Muscle layer of duodenum (tissue), 2 donors: ENCODE data around the gene CCDC177.

Experiments
- H3K27ac ChIP-seq: one replicate; pipeline ENCODE4 v1.7.0; 2013; ENCODE audit warnings: mild to moderate bottlenecking, low read length
- H3K27me3 ChIP-seq: one replicate; pipeline ENCODE4 v1.7.0; 2013; ENCODE audit warnings: low read depth, mild to moderate bottlenecking, control low read depth, low read length
- H3K36me3 ChIP-seq, 2 donors: one replicate each; pipeline ENCODE4 v1.7.0; 2013; ENCODE audit warnings: low read length in 2 of 2, control low read depth in 1 of 2, mild to moderate bottlenecking in 1 of 2; ENCODE audit not compliant: insufficient read depth in 2 of 2, control insufficient read depth in 1 of 2
- H3K4me1 ChIP-seq, 2 donors: one replicate each; pipeline ENCODE4 v1.7.0; 2013; ENCODE audit warnings: low read length in 2 of 2, mild to moderate bottlenecking in 2 of 2, control low read depth in 1 of 2, moderate library complexity in 1 of 2; ENCODE audit not compliant: insufficient read depth in 2 of 2, control insufficient read depth in 1 of 2
- H3K4me3 ChIP-seq, 2 donors: one replicate each; pipeline ENCODE4 v1.7.0; 2013; ENCODE audit warnings: low read length in 2 of 2, low read depth in 1 of 2, mild to moderate bottlenecking in 1 of 2
- H3K9me3 ChIP-seq, 2 donors: one replicate each; pipeline ENCODE4 v1.7.0; 2013; ENCODE audit warnings: low read length in 2 of 2, control low read depth in 1 of 2, mild to moderate bottlenecking in 1 of 2; ENCODE audit not compliant: control insufficient read depth in 1 of 2
- donor health status: healthy.

CCDC177 gene

GRCh38 chr14:69558774-69559173 lies 15.9 kb downstream of the CCDC177 start:
- no peak overlapping the region for H3K4me3 ChIP-seq
- no peaks in the 10 kb centered on the region for H3K27me3 ChIP-seq
- H3K9me3 ChIP-seq = no peaks in the 10 kb centered on the region
- H3K4me1 ChIP-seq = no peaks in the 10 kb centered on the region
- H3K27ac ChIP-seq = no peak overlapping the region
- no peaks in the 10 kb centered on the region for H3K36me3 ChIP-seq

GRCh38 chr14:69554500-69554899 lies 20.2 kb downstream of the CCDC177 start:
- H3K4me1 ChIP-seq = no peaks in the 10 kb centered on the region
- H3K36me3 ChIP-seq = no peaks in the 10 kb centered on the region
- H3K27me3 ChIP-seq = peaks cover 4% of the 10 kb centered on the region
- H3K27ac ChIP-seq = no peak overlapping the region
- no peak overlapping the region for H3K4me3 ChIP-seq
- H3K9me3 ChIP-seq = no peaks in the 10 kb centered on the region

GRCh38 chr14:69553252-69553651 lies 21.4 kb downstream of the CCDC177 start:
- H3K27ac ChIP-seq = no peak overlapping the region
- H3K27me3 ChIP-seq = peaks cover 5% of the 10 kb centered on the region
- H3K36me3 ChIP-seq = no peaks in the 10 kb centered on the region
- H3K4me3 ChIP-seq = no peak overlapping the region
- no peaks in the 10 kb centered on the region for H3K4me1 ChIP-seq
- no peaks in the 10 kb centered on the region for H3K9me3 ChIP-seq

- peaks cover 0 to 5% of the 10 kb centered on the region in 2 donors for H3K4me1 ChIP-seq
- H3K4me3 ChIP-seq = no peak overlapping the region
- peaks cover 11% of the 10 kb centered on the region for H3K27me3 ChIP-seq
- no peaks in the 10 kb centered on the region for H3K9me3 ChIP-seq
- no peaks in the 10 kb centered on the region for H3K36me3 ChIP-seq
- H3K27ac ChIP-seq = no peak overlapping the region
These were observed 23.2 kb downstream of the CCDC177 start for GRCh38 chr14:69551511-69551910.

GRCh38 chr14:69548566-69548965 lies 26.1 kb downstream of the CCDC177 start:
- Histone ChIP-seq H3K4me3 (no peak overlapping the region), H3K27me3 (peaks cover 12% of the 10 kb centered on the region), H3K36me3 (no peaks in the 10 kb centered on the region), H3K9me3 (no peaks in the 10 kb centered on the region), H3K4me1 (peaks cover 0 to 5% of the 10 kb centered on the region in 2 donors), H3K27ac (no peak overlapping the region)

- Histone ChIP-seq H3K27me3 (peaks cover 12% of the 10 kb centered on the region), H3K4me3 (no peak overlapping the region), H3K9me3 (no peaks in the 10 kb centered on the region), H3K27ac (no peak overlapping the region), H3K36me3 (no peaks in the 10 kb centered on the region), H3K4me1 (peaks cover 0 to 5% of the 10 kb centered on the region in 2 donors)
These were observed 26.8 kb downstream of the CCDC177 start for GRCh38 chr14:69547701-69548348.

GRCh38 chr14:69543341-69544115 lies 31.1 kb downstream of the CCDC177 start:
- no peak overlapping the region for H3K27ac ChIP-seq
- H3K36me3 ChIP-seq = no peaks in the 10 kb centered on the region

GRCh38 chr14:69542311-69542710 lies 32.4 kb downstream of the CCDC177 start:
- peaks cover 6% of the 10 kb centered on the region for H3K27me3 ChIP-seq
- H3K4me3 ChIP-seq = no peak overlapping the region
- no peaks in the 10 kb centered on the region for H3K9me3 ChIP-seq
- no peaks in the 10 kb centered on the region for H3K36me3 ChIP-seq
- no peaks in the 10 kb centered on the region for H3K4me1 ChIP-seq
- no peak overlapping the region for H3K27ac ChIP-seq

More at GRCh38 chr14:69543341-69544115, 31.1 kb downstream of the CCDC177 start:
- Histone ChIP-seq H3K4me1 (peaks cover 0 to 5% of the 10 kb centered on the region in 2 donors), H3K4me3 (no peak overlapping the region), H3K9me3 (no peaks in the 10 kb centered on the region), H3K27me3 (peaks cover 6% of the 10 kb centered on the region)

GRCh38 chr14:69540654-69541335 lies 33.9 kb downstream of the CCDC177 start:
- H3K4me3 ChIP-seq = no peak overlapping the region
- no peak overlapping the region for H3K27ac ChIP-seq
- H3K36me3 ChIP-seq = no peaks in the 10 kb centered on the region
- H3K4me1 ChIP-seq = no peaks in the 10 kb centered on the region
- H3K9me3 ChIP-seq = no peaks in the 10 kb centered on the region
- no peaks in the 10 kb centered on the region for H3K27me3 ChIP-seq

- no peaks in the 10 kb centered on the region for H3K36me3 ChIP-seq
- H3K27ac ChIP-seq = no peak overlapping the region
- no peak overlapping the region for H3K4me3 ChIP-seq
- no peaks in the 10 kb centered on the region for H3K4me1 ChIP-seq
- no peaks in the 10 kb centered on the region for H3K9me3 ChIP-seq
- no peaks in the 10 kb centered on the region for H3K27me3 ChIP-seq
These were observed 34.9 kb downstream of the CCDC177 start for GRCh38 chr14:69539631-69540410.

- no peaks in the 10 kb centered on the region for H3K36me3 ChIP-seq
- no peaks in the 10 kb centered on the region for H3K27me3 ChIP-seq
- no peak overlapping the region for H3K4me3 ChIP-seq
- no peaks in the 10 kb centered on the region for H3K4me1 ChIP-seq
- H3K27ac ChIP-seq = no peak overlapping the region
- no peaks in the 10 kb centered on the region for H3K9me3 ChIP-seq
These were observed 35.9 kb downstream of the CCDC177 start for GRCh38 chr14:69538766-69539165.
